K562 (cell line): ENCODE data around the gene ATF5. TPM values are rescaled to one million over a fixed set of nuclear protein-coding genes. Genes with fewer than 3 reads are reported as not detected.

ENCODE experiments used
- AFF1 ChIP-seq, 2 experiments: fragments of 450-650 bp; IDR thresholded peaks; 2 replicates each; pipeline ENCODE4 v1.6.1; 2018; ENCODE audit warnings: mild to moderate bottlenecking in 2 of 2, low read depth in 1 of 2; ENCODE audit not compliant: partially characterized antibody in 2 of 2
- DMBX1 ChIP-seq: fragments of 250-450 bp; sonication (Bioruptor Pico); IDR thresholded peaks from 2 replicates; pipeline ENCODE4 v1.8.0; 2022; ENCODE audit warnings: inconsistent platforms, mild to moderate bottlenecking, moderate library complexity, borderline replicate concordance
- ETV6 ChIP-seq, 3 experiments: fragments of 150-350 bp in 1 of 3; sonication (generic) in 1 of 3; formaldehyde crosslinking in 1 of 3; IDR thresholded peaks; 2 replicates each; pipeline versions ENCODE4 v1.6.1 to v1.8.0; 2014 to 2022; ENCODE audit warnings: borderline replicate concordance in 2 of 3, low read depth in 2 of 3, antibody characterized with exemption in 1 of 3, low read length in 1 of 3, mild to moderate bottlenecking in 1 of 3, missing genetic modification reagents in 1 of 3
- HNRNPK ChIP-seq: fragments of 200-400 bp; formaldehyde crosslinking; IDR thresholded peaks from one replicate; pipeline ENCODE4 v1.6.1; 2018; ENCODE audit warnings: mild to moderate bottlenecking, low read depth, low read length; ENCODE audit not compliant: poor library complexity, severe bottlenecking
- MCM7 ChIP-seq, 2 experiments: fragments of 450-650 bp; IDR thresholded peaks; 2 replicates each; pipeline ENCODE4 v1.6.1; 2016 to 2018
- NCOA4 ChIP-seq: fragments of 450-650 bp; IDR thresholded peaks from 2 replicates; pipeline ENCODE4 v1.6.1; 2018; ENCODE audit warnings: mild to moderate bottlenecking; ENCODE audit not compliant: partially characterized antibody
- PKNOX1 ChIP-seq: fragments of 450-650 bp; IDR thresholded peaks from 2 replicates; pipeline ENCODE4 v1.6.1; 2016
- RB1 ChIP-seq: fragments of 450-650 bp; IDR thresholded peaks from 2 replicates; pipeline ENCODE4 v1.6.1; 2017; ENCODE audit warnings: low read depth, mild to moderate bottlenecking
- RBM14 ChIP-seq: fragments of 200-400 bp; formaldehyde crosslinking; IDR thresholded peaks from 2 replicates; pipeline ENCODE4 v1.6.1; 2018; ENCODE audit warnings: low read depth, mild to moderate bottlenecking, low read length, moderate library complexity, borderline replicate concordance; ENCODE audit not compliant: insufficient read depth
- RNF219 ChIP-seq: fragments of 250-450 bp; sonication (Bioruptor Pico); IDR thresholded peaks from 2 replicates; pipeline ENCODE4 v1.5.0; 2022; ENCODE audit warnings: mild to moderate bottlenecking
- SRSF9 ChIP-seq: fragments of 200-400 bp; formaldehyde crosslinking; IDR thresholded peaks from 2 replicates; pipeline ENCODE4 v1.6.1; 2017; ENCODE audit warnings: low read depth, low read length, borderline replicate concordance
- ZBTB34 ChIP-seq: fragments of 250-450 bp; sonication (Bioruptor Pico); IDR thresholded peaks from 2 replicates; pipeline ENCODE4 v1.8.0; 2021; ENCODE audit warnings: mild to moderate bottlenecking, moderate library complexity
- ZFP1 ChIP-seq: fragments of 450-650 bp; formaldehyde crosslinking; IDR thresholded peaks from 2 replicates; pipeline ENCODE4 v1.4.0; 2020; ENCODE audit warnings: mild to moderate bottlenecking, mixed read lengths
- ZKSCAN1 ChIP-seq: fragments of 150-350 bp; IDR thresholded peaks from 2 replicates; pipeline ENCODE4 v1.6.1; 2016; ENCODE audit warnings: low read depth, low read length
- ZKSCAN3 ChIP-seq: fragments of 250-450 bp; sonication (Bioruptor Pico); IDR thresholded peaks from 2 replicates; pipeline ENCODE4 v1.4.0; 2020
- ZNF23 ChIP-seq: fragments of 250-450 bp; sonication (Bioruptor Pico); IDR thresholded peaks from 2 replicates; pipeline ENCODE4 v1.4.0; 2020; ENCODE audit warnings: mild to moderate bottlenecking
- ZNF695 ChIP-seq: fragments of 450-650 bp; formaldehyde crosslinking; IDR thresholded peaks from 2 replicates; pipeline ENCODE4 v1.4.0; 2020; ENCODE audit warnings: mild to moderate bottlenecking, moderate library complexity
- polyA plus RNA-seq, 8 experiments: library from polyadenylated mRNA; depleted of rRNA in 4 of 8; stranded (reverse) in 5 of 8; unstranded in 3 of 8; fragments of >200 nt; fragmentation: Nextera tagmentation in 2 of 8; fragmentation: Illumina TruSeq in 1 of 8; extraction: Ambion mirVana in 2 of 8; extraction: Trizol in 1 of 8; gene quantifications; 2 replicates each; pipeline versions ENCODE4 v1.2.1 to v1.2.3, GENCODE V29; 2011 to 2014; ENCODE audit warnings: inconsistent platforms in 1 of 8, missing spikeins in 1 of 8
- total RNA-seq, 7 experiments: library from RNA; depleted of rRNA in 6 of 7; stranded (reverse); fragments of >200 nt in 6 of 7; fragmentation: Illumina TruSeq in 2 of 7; extraction: Trizol in 2 of 7; gene quantifications; 2 replicates each; pipeline versions ENCODE4 v1.2.1 to v1.2.3, GENCODE V29; 2011 to 2021; ENCODE audit warnings: low replicate concordance in 1 of 7

ATF5 gene
- total and polyA plus RNA-seq, 9 of the 15 experiments (the other 6 are each of a cell fraction or from before 2014, with no cell fraction given) = 3.0 to 57.6 (median 11.1) TPM

GRCh38 chr19:49889687-49890348 is 39.2 kb upstream of the ATF5 start (continued):
- no peak for TF ChIP-seq NCOA4
- no peak for TF ChIP-seq ZNF23 (CRISPR knock-in tag)
- peak; percentile 76; the same call in 1 of the 2 replicates for TF ChIP-seq ZKSCAN1
- no peak for TF ChIP-seq ZBTB34 (CRISPR knock-in tag)
- TF ChIP-seq AFF1 (IDR thresholded peaks at IDR 0.05; ENCODE audit: low read depth in 1 of 2, partially characterized antibody in 2 of 2) = no peak
- no peak for TF ChIP-seq SRSF9
- TF ChIP-seq ETV6 (IDR thresholded peaks at IDR 0.05; ENCODE audit: borderline replicate concordance in 1 of 2, low read depth in 2 of 2, low read length in 1 of 2) = no peak; a peak in 1 of 4 replicates
- peak; percentile 99; the same call in 1 of the 2 replicates for TF ChIP-seq ETV6 (CRISPR knock-in tag; IDR thresholded peaks at IDR 0.05; ENCODE audit: borderline replicate concordance)
- TF ChIP-seq RBM14 = 0 out of 2 replicates have a peak, but pooled peaks have one; percentile 50
- TF ChIP-seq PKNOX1 = 0 out of 2 replicates have a peak, but pooled peaks have one; percentile 37
- TF ChIP-seq ZFP1 (CRISPR knock-in tag) = no peak
- TF ChIP-seq MCM7 (IDR thresholded peaks at IDR 0.05) = no peak
- peak; percentile 73; the same call in 1 of the 2 replicates for TF ChIP-seq DMBX1
- TF ChIP-seq RB1 = peak; percentile 93
- no peak for TF ChIP-seq RNF219 (CRISPR knock-in tag)
- no peak for TF ChIP-seq ZNF695 (CRISPR knock-in tag)
- no peak for TF ChIP-seq ZKSCAN3
- TF ChIP-seq HNRNPK = no peak
